Measurements from ENCODE around the gene CFHR3.
"Not testable (repeated sequence)": the region's sequence is repeated elsewhere in the genome, so short reads cannot be mapped to it uniquely, and the experiment has no call there.

Gene CFHR3

DNA sequence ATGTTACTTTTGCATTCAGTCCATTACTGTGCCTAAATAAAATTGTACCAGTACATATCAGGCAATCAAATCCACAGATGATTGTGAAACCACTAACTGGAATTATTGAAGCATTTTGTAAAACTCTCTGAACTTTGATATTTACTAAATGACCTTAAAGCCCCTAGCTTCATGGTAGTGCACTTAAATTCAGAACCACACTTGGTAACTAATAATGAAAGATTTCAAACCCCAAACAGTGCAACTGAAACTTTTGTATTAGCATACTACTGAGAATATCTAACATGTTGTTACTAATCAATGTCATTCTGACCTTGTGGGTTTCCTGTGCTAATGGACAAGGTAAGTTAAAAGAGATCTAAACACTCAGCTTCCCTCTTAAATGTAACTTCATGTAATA is at the start of gene CFHR3:
CFHR3 (plus strand) TSS at position 238 of the 400 bp plus-strand sequence; CDS start at position 285, 47 bp downstream.
- H3K27ac Mint-ChIP-seq, result no peak within 1 kb of the TSS
- no peaks in the 10 kb centered on the region for H3K27me3 Mint-ChIP-seq

DNA sequence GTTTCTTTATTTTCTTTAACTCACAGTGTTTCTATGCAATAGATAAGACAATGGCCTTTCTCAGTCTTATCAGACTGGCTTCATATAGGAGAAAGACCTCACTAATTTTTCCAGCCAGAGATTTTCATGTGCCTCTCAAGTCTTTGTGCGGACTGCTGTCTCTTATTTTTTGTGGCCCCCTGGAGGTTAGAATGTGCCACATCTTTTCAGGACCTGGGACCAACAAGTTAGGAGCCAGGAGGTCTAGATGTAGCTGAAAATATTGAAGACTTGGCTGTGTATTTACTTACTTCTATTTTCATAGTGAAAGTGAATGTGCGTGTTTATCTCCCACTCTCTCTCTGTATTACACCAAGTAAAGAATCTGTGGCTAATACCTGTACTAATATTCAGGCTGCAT is 42.1 kb upstream of the CFHR3 start:
- H3K27ac Mint-ChIP-seq, result no peak overlapping the region
- no peak overlapping the region for H3K4me3 Mint-ChIP-seq
- peaks cover 3% of the 10 kb centered on the region for H3K9me3 Mint-ChIP-seq
- no peaks in the 10 kb centered on the region for H3K36me3 Mint-ChIP-seq
- ATAC-seq, result no peak
- no peaks in the 10 kb centered on the region for H3K4me1 Mint-ChIP-seq
- no peaks in the 10 kb centered on the region for H3K27me3 Mint-ChIP-seq

More for the DNA sequence above, at the start of gene CFHR3:
- no peak within 1 kb of the TSS for H3K4me3 Mint-ChIP-seq
- no peak for ATAC-seq
- no peaks in the 10 kb centered on the region for H3K36me3 Mint-ChIP-seq
- H3K9me3 Mint-ChIP-seq, result peaks cover 2% of the 10 kb centered on the region
- H3K4me1 Mint-ChIP-seq, result no peaks in the 10 kb centered on the region

DNA sequence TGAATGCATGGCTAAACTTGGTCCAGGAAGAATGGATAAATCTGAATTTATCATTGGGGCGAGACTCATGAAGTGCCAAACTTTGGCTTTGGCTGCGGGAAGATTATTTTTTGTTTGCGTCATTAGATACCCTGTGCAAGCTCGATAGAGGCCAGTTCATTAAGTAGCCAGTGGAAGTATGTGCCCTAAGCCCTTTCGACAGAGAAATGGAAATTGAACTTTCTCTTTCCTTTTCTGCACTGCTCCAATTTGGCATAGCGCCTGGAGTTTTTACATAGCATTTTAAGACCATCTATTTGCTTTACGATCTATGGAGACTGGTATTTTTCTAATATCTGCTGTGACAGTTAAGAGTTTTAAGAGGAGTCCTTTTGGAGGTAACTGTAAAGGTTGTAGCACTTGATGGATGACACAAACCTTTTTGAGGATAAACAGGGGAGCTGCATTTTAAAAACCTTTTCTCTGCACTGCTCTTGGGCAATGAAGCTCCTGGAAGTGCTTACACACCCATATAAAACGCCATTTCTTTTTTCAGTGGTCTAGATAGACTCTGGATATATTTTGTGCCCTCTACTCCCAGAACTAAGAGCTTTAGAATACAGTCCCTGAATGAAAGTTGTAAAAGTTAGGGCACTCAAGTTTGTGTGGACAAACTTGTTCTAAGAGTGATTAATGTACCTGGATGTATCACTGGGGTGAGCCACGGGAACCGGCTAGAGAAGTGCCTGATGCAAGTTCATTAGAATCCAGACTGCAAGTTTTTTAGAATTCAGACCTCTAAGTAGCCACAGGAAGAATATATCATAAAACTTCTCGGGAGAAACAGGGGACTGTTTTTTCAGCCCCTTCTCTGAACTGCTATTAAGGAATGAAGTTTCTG is 41.3 kb upstream of the CFHR3 start:
- Mint-ChIP-seq H3K36me3 (no peaks in the 10 kb centered on the region), H3K4me3 (no peak overlapping the region), H3K4me1 (no peaks in the 10 kb centered on the region), H3K27me3 (no peaks in the 10 kb centered on the region), H3K27ac (no peak overlapping the region), H3K9me3 (peaks cover 7% of the 10 kb centered on the region)
- no peak for ATAC-seq

DNA sequence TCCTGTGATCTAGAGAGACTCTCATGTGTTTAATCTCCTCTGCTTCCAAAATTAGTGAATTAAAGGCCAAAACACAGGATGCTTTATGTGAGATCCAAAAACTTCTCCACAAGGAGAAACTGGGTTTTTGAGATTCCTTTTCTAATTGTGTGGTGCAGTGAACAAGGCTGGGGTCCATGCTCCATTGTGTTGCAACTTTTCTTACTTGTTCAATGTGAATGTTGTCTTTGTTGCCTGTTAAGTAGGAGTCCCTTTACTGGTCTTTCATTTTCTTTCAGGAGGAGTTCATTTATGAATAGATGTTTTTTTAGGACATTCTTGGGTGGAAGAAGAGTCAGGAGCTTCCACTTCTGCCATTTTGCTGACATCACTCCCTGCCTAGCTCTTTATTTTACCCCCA is 40.6 kb upstream of the CFHR3 start:
- no peaks in the 10 kb centered on the region for H3K36me3 Mint-ChIP-seq
- peaks cover 7% of the 10 kb centered on the region for H3K9me3 Mint-ChIP-seq
- H3K4me3 Mint-ChIP-seq, result no peak overlapping the region
- no peaks in the 10 kb centered on the region for H3K4me1 Mint-ChIP-seq
- no peaks in the 10 kb centered on the region for H3K27me3 Mint-ChIP-seq
- no peak for ATAC-seq
- no peak overlapping the region for H3K27ac Mint-ChIP-seq

DNA sequence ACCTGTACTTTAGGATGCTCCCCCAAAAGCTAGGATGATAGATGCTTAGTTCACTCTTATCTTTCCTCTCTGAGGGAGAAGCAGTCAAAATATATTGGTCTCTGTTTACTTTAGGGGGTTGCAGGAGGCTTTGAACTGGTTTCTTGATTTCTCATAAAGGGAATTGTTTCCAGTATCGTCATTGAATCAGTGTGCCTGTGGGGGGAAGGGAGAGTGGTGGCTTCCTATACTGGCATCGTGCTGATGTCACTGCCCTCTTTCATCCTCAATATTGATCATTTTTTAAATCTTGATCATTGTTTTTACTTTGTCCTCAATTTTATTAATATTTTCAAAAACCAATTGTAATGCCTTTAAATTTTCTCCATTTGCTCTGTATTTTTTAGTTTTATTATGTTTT is 40.2 kb upstream of the CFHR3 start:
- Mint-ChIP-seq H3K36me3 (no peaks in the 10 kb centered on the region), H3K27me3 (no peaks in the 10 kb centered on the region), H3K27ac (no peak overlapping the region), H3K4me1 (no peaks in the 10 kb centered on the region), H3K9me3 (peaks cover 9% of the 10 kb centered on the region), H3K4me3 (no peak overlapping the region)
- ATAC-seq, result no peak

- H3K4me1 Mint-ChIP-seq, result no peaks in the 10 kb centered on the region
- peaks cover 13% of the 10 kb centered on the region for H3K9me3 Mint-ChIP-seq
These were observed 35.9 kb upstream of the CFHR3 start for GRCh38 chr1:196738730-196739129.

DNA sequence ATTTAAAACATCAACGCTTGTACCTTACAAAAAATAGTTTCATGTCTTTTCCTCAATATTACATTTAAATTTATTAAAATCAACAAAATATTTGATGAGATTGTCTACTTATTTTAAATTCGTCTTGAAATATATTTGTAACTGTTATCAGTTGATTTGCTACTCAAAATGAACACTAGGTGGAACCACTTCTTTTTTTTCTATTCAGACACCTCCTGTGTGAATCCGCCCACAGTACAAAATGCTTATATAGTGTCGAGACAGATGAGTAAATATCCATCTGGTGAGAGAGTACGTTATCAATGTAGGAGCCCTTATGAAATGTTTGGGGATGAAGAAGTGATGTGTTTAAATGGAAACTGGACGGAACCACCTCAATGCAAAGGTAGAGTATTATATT is 31.4 kb upstream of the CFHR3 start:
- not testable (repeated sequence) for H3K36me3 Mint-ChIP-seq, ATAC-seq

More at GRCh38 chr1:196738730-196739129, 35.9 kb upstream of the CFHR3 start:
- ATAC-seq, result no peak
- Mint-ChIP-seq H3K4me3 (no peak overlapping the region), H3K36me3 (no peaks in the 10 kb centered on the region), H3K27me3 (no peaks in the 10 kb centered on the region), H3K27ac (no peak overlapping the region)

DNA sequence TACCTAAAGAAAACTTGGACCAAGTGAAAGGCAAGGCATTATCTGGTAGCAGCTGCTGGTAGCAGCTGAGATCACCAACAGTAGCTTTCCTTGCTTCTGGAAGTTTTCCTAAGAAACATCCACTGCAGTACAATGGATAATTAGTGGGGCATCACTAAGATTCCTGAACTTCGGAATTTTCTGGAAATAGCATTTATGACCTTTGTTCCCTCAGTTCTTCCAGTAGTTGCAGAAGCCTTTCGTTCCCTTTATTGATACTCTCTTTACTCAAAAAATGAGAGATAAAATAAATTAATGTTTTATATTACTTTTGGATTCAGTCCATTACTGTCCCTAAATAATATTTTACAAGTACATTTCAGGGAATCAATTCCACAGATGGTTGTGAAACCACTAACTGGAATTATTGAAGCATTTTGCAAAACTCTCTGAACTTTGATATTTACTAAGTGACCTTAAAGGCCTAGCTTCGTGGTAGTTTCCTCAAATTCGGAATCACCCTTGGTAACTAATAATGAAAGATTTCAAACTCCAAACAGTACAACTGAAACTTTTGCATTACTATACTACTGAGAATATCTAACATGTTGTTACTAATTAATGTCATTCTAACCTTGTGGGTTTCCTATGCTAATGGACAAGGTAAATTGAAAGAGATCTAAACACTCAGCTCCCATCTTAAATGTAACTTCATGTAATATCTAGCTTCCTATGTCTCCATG is 9.5 kb upstream of the CFHR3 start:
- H3K4me1 Mint-ChIP-seq, H3K27ac Mint-ChIP-seq, H3K36me3 Mint-ChIP-seq, H3K27me3 Mint-ChIP-seq, H3K9me3 Mint-ChIP-seq, ATAC-seq, H3K4me3 Mint-ChIP-seq: not testable (repeated sequence)

More for the DNA sequence above, 31.4 kb upstream of the CFHR3 start:
- H3K27ac Mint-ChIP-seq, H3K4me3 Mint-ChIP-seq, H3K27me3 Mint-ChIP-seq, H3K9me3 Mint-ChIP-seq, H3K4me1 Mint-ChIP-seq: not testable (repeated sequence)

DNA sequence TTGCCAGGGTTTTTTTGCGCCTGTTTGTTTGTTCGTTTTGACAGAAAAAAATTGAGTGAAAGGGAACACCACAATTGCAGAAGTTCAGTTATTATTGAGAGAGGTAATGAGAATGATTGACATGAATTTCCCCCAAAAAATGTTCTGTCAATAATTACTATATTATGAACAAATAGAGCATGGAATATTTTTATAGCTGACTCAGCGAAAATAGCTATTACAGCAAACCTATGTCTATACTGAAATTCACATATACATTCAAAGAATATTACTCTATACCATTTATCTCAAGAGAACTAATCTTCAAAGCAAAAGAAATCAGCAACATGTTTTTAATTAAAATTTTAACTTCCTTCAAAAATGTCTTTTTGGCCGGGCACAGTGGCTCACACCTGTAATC is 4.8 kb upstream of the CFHR3 start:
- H3K27ac Mint-ChIP-seq, H3K36me3 Mint-ChIP-seq, H3K4me1 Mint-ChIP-seq: not testable (repeated sequence)

GRCh38 chr1:196773713-196774112 is 927 bp upstream of the CFHR3 start:
- H3K36me3 Mint-ChIP-seq, result no peaks in the 10 kb centered on the region
- no peak overlapping the region for H3K4me3 Mint-ChIP-seq
- ATAC-seq, result no peak
- no peak overlapping the region for H3K27ac Mint-ChIP-seq
- no peaks in the 10 kb centered on the region for H3K27me3 Mint-ChIP-seq
- H3K4me1 Mint-ChIP-seq, result no peaks in the 10 kb centered on the region
- H3K9me3 Mint-ChIP-seq, result peaks cover 2% of the 10 kb centered on the region

More for the DNA sequence above, 4.8 kb upstream of the CFHR3 start:
- H3K9me3 Mint-ChIP-seq, H3K27me3 Mint-ChIP-seq, H3K4me3 Mint-ChIP-seq, ATAC-seq: not testable (repeated sequence)

DNA sequence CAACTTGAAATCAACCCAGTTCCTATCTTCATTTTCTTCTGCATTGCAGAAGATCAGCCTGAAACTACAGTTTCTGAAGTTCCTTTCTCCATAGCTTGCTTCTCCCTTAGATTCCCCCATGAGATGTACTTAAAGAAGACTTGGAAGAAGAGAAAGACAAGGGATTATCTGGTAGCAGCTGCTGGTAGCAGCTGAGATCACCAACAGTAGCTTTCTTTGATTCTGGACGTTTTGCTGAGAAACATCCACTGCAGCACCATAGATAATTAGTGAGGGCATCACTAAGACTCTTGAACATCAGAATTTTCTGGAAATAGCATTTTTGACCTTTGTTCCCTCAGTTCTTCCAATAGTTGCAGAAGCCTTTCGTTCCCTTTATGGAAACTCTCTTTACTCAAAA is 465 bp upstream of the CFHR3 start:
- Mint-ChIP-seq H3K9me3 (peaks cover 2% of the 10 kb centered on the region), H3K27me3 (no peaks in the 10 kb centered on the region), H3K4me1 (no peaks in the 10 kb centered on the region), H3K36me3 (no peaks in the 10 kb centered on the region), H3K4me3 (no peak overlapping the region), H3K27ac (no peak overlapping the region)
- no peak for ATAC-seq

DNA sequence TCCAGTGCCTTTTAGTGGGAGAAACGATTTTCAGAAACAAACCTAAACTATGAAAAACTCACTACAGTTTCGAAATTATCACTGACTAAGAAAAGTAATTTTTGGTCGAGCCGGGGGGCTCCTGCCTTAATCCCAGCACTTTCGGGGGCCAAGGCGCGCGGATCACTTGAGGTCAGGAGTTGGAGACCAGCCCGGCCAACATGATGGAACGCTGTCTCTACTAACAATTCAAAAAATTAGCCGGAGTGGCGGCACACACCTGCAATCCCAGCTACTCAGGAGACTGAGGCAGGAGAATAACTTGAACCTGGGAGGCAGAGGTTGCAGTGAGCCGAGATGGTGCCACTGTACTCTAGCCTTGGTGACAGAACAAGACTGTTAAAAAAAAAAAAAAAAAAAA is 3.0 kb downstream of the CFHR3 start:
- no peaks in the 10 kb centered on the region for H3K36me3 Mint-ChIP-seq
- ATAC-seq, result no peak
- H3K27ac Mint-ChIP-seq, result no peak overlapping the region
- peaks cover 2% of the 10 kb centered on the region for H3K9me3 Mint-ChIP-seq
- H3K4me3 Mint-ChIP-seq, result no peak overlapping the region
- no peaks in the 10 kb centered on the region for H3K4me1 Mint-ChIP-seq
- H3K27me3 Mint-ChIP-seq, result no peaks in the 10 kb centered on the region

DNA sequence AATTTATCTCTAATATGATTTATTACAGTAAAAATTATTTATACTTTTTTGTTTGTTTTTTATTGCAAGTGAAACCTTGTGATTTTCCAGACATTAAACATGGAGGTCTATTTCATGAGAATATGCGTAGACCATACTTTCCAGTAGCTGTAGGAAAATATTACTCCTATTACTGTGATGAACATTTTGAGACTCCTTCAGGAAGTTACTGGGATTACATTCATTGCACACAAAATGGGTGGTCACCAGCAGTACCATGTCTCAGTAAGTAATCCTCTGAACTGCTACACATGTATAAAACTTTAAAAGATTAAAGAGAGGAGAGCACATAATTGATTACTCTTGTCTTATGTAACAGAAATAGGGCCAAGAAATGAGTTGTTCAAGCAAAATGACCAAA is 4.5 kb downstream of the CFHR3 start:
- peaks cover 2% of the 10 kb centered on the region for H3K9me3 Mint-ChIP-seq
- no peaks in the 10 kb centered on the region for H3K36me3 Mint-ChIP-seq
- no peak overlapping the region for H3K4me3 Mint-ChIP-seq
- ATAC-seq, result no peak
- H3K27me3 Mint-ChIP-seq, result no peaks in the 10 kb centered on the region
- no peak overlapping the region for H3K27ac Mint-ChIP-seq
- H3K4me1 Mint-ChIP-seq, result no peaks in the 10 kb centered on the region

- not testable (repeated sequence) for H3K27ac Mint-ChIP-seq, ATAC-seq, H3K36me3 Mint-ChIP-seq, H3K27me3 Mint-ChIP-seq, H3K9me3 Mint-ChIP-seq, H3K4me1 Mint-ChIP-seq, H3K4me3 Mint-ChIP-seq
These were observed 16.6 kb downstream of the CFHR3 start for GRCh38 chr1:196791252-196791651.

DNA sequence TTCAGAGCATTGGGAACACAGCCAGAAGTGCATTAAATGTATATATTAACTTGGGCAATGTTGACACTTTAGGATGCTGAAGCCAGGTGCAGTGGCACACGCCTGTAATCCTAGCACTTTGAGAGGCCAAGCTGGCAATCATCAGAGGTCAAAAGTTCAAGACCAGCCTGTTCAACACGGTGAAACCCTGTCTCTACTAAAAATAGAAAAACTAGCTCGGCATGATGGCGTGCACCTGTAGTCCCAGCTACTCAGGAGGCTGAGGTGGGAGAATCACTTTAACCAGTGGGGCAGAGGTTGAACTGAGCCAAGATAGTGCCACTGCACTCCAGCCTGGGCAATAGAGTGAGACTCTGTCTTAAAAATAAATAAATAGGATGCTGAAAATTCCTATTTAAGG is 19.5 kb downstream of the CFHR3 start:
- not testable (repeated sequence) for H3K27me3 Mint-ChIP-seq, H3K9me3 Mint-ChIP-seq, ATAC-seq, H3K4me3 Mint-ChIP-seq, H3K4me1 Mint-ChIP-seq, H3K27ac Mint-ChIP-seq, H3K36me3 Mint-ChIP-seq

DNA sequence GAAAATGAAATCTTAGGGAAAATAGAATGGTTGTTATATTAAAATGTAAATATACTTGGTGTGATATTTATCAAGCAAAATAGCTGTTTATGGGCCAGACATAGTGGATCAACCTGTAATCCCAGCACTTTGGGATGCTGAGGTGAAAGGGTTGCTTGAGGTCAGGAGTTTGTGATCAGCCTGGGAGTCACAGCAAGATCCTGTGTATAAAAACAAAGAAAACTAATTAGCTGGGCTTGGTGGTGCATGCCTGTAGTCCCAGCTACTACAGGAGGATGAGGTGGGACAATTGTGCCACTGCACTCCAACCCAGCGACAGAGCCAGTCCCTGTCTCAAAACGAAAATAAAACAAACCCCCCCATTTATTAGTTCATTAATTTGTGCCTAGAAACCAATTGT is 23.3 kb downstream of the CFHR3 start:
- Mint-ChIP-seq H3K4me1 (no peaks in the 10 kb centered on the region), H3K4me3 (no peak overlapping the region), H3K27ac (no peak overlapping the region), H3K36me3 (no peaks in the 10 kb centered on the region), H3K9me3 (peaks cover 4% of the 10 kb centered on the region), H3K27me3 (no peaks in the 10 kb centered on the region)
- ATAC-seq, result no peak
